Measurements from ENCODE around the gene FBXW8.

Gene FBXW8

GRCh38 chr12:117072106-117072505 lies 161.4 kb downstream of the FBXW8 start:
- H3K4me1 Mint-ChIP-seq (ENCODE audit: low read depth) = peaks cover 5% of the 10 kb centered on the region
- H3K36me3 Mint-ChIP-seq = no peaks in the 10 kb centered on the region
- H3K9me3 Mint-ChIP-seq (ENCODE audit: low read depth) = no peaks in the 10 kb centered on the region
- H3K27ac Mint-ChIP-seq = no peak overlapping the region
- H3K27me3 Mint-ChIP-seq = no peaks in the 10 kb centered on the region
- H3K4me3 Mint-ChIP-seq = no peak overlapping the region

- H3K4me3 Mint-ChIP-seq = no peak overlapping the region
- H3K27ac Mint-ChIP-seq = no peak overlapping the region
- H3K9me3 Mint-ChIP-seq (ENCODE audit: low read depth) = no peaks in the 10 kb centered on the region
- no peaks in the 10 kb centered on the region for H3K36me3 Mint-ChIP-seq
- H3K4me1 Mint-ChIP-seq (ENCODE audit: low read depth) = peaks cover 8% of the 10 kb centered on the region
- no peaks in the 10 kb centered on the region for H3K27me3 Mint-ChIP-seq
Observed at GRCh38 chr12:117072736-117073490, 162.2 kb downstream of the FBXW8 start.

GRCh38 chr12:117073611-117074010 lies 162.9 kb downstream of the FBXW8 start:
- Mint-ChIP-seq H3K27ac (no peak overlapping the region), H3K4me3 (no peak overlapping the region), H3K36me3 (no peaks in the 10 kb centered on the region), H3K27me3 (no peaks in the 10 kb centered on the region), H3K9me3 (ENCODE audit: low read depth) (no peaks in the 10 kb centered on the region), H3K4me1 (ENCODE audit: low read depth) (peaks cover 8% of the 10 kb centered on the region)

- Mint-ChIP-seq H3K4me1 (ENCODE audit: low read depth) (peaks cover 8% of the 10 kb centered on the region), H3K27me3 (no peaks in the 10 kb centered on the region), H3K4me3 (no peak overlapping the region), H3K27ac (no peak overlapping the region), H3K36me3 (no peaks in the 10 kb centered on the region), H3K9me3 (ENCODE audit: low read depth) (no peaks in the 10 kb centered on the region)
Observed at GRCh38 chr12:117076410-117077372, 165.9 kb downstream of the FBXW8 start.

GRCh38 chr12:117079487-117079886 lies 168.7 kb downstream of the FBXW8 start:
- Mint-ChIP-seq H3K4me1 (ENCODE audit: low read depth) (peaks cover 8% of the 10 kb centered on the region), H3K27me3 (no peaks in the 10 kb centered on the region), H3K9me3 (ENCODE audit: low read depth) (no peaks in the 10 kb centered on the region), H3K4me3 (no peak overlapping the region), H3K27ac (no peak overlapping the region), H3K36me3 (peaks cover 4% of the 10 kb centered on the region)

- Mint-ChIP-seq H3K27me3 (no peaks in the 10 kb centered on the region), H3K4me1 (ENCODE audit: low read depth) (peaks cover 8% of the 10 kb centered on the region), H3K9me3 (ENCODE audit: low read depth) (no peaks in the 10 kb centered on the region), H3K27ac (no peak overlapping the region), H3K4me3 (no peak overlapping the region), H3K36me3 (peaks cover 4% of the 10 kb centered on the region)
Observed at GRCh38 chr12:117080661-117081144, 170.0 kb downstream of the FBXW8 start.
